Transverse colon (tissue), 4 donors: ENCODE measurements around the gene KYNU. TPM values are rescaled to one million over a fixed set of nuclear protein-coding genes. Genes with fewer than 3 reads are reported as not detected.

Experiments
- DNase-seq: peaks from one replicate; pipeline ENCODE4 v3.0.0-alpha.2; 2019
- H3K27ac ChIP-seq, 4 donors: fragments of 200-600 bp; sonication (generic); 2 replicates each; pipeline ENCODE4 v1.5.1; 2016 to 2018; ENCODE audit warnings: inconsistent platforms in 4 of 4
- H3K27me3 ChIP-seq: fragments of 200-600 bp; sonication (generic); 2 replicates; pipeline ENCODE4 v1.5.1; 2017; ENCODE audit warnings: inconsistent platforms
- H3K36me3 ChIP-seq, 4 donors: fragments of 200-600 bp; sonication (generic); 2 replicates each; pipeline ENCODE4 v1.5.1; 2017 to 2019; ENCODE audit warnings: inconsistent platforms in 4 of 4
- H3K4me1 ChIP-seq, 4 donors: fragments of 200-600 bp; sonication (generic); 2 replicates each; pipeline ENCODE4 v1.5.1; 2017 to 2020; ENCODE audit warnings: inconsistent platforms in 4 of 4
- H3K4me3 ChIP-seq, 4 donors: fragments of 200-600 bp; sonication (generic); 1 replicate in 1 of 4; 2 replicates in 3 of 4; pipeline versions ENCODE4 v1.5.1 to v1.6.1; 2017 to 2019; ENCODE audit warnings: inconsistent platforms in 4 of 4
- H3K9me3 ChIP-seq, 2 donors: fragments of 200-600 bp; sonication (generic); 2 replicates each; pipeline ENCODE4 v1.5.1; 2017 to 2019; ENCODE audit warnings: inconsistent platforms in 2 of 2
- CTCF ChIP-seq, 5 experiments: fragments of 200-600 bp in 3 of 5; fragments of 450-650 bp in 2 of 5; sonication (generic) in 3 of 5; IDR thresholded peaks; 1 replicate in 2 of 5; 2 replicates in 3 of 5; pipeline ENCODE4 v1.5.1; 2016 to 2017; ENCODE audit warnings: antibody characterized with exemption in 5 of 5, inconsistent platforms in 3 of 5, mild to moderate bottlenecking in 2 of 5, moderate library complexity in 1 of 5
- EP300 ChIP-seq: sonication (generic); formaldehyde crosslinking; IDR thresholded peaks from one replicate; pipeline ENCODE4 v1.6.1; 2017; ENCODE audit warnings: antibody characterized with exemption, low read depth
- POLR2A ChIP-seq: fragments of 450-650 bp; IDR thresholded peaks from one replicate; pipeline ENCODE4 v1.6.1; 2016; ENCODE audit warnings: antibody characterized with exemption, mild to moderate bottlenecking, moderate library complexity
- POLR2AphosphoS5 ChIP-seq, 3 donors: sonication (generic); formaldehyde crosslinking; IDR thresholded peaks; one replicate each; pipeline ENCODE4 v1.6.1; 2016; ENCODE audit warnings: antibody characterized with exemption in 3 of 3
- WGBS, 2 donors: methylation state at CpG; one replicate each; pipeline ENCODE4 v1.1.5; 2018; ENCODE audit warnings: low coverage in 1 of 2; 5-methylcytosine and 5-hydroxymethylcytosine counted together
- in situ Hi-C, 4 donors: fragments of 200-750 bp; cut with MboI; loops; one replicate each; pipeline versions ENCODE4 v1.15.0 to v1.15.1; 2017; ENCODE audit warnings: low sequenced_read_pairs in 3 of 4, low pct_ligation_motif_present in 1 of 4, low pct_unique_long_range_greater_than_20kb in 1 of 4
- intact Hi-C: fragments of 100-400 bp; cut with DNase I; formaldehyde crosslinking; loops from one replicate; pipeline ENCODE4 v1.15.1; 2023; ENCODE audit warnings: low total_unique reads
- total RNA-seq, 4 donors: library from RNA; depleted of rRNA; stranded (reverse); fragments of >200 nt; gene quantifications; one replicate each; pipeline ENCODE4 v1.1.0, GENCODE V29; 2016

Gene KYNU
- total RNA-seq, 4 donors from 2014 or later: 1.2 to 4.6 TPM; not detected in 2

GRCh38 chr2:142983174-142983573, 105.7 kb downstream of the KYNU start:
- in situ Hi-C loops: loop anchor here in 2 of 4 donors (25.0 kb wide), 1 partner anchor 296 kb away; no protein-coding TSS in a partner anchor
- 85 to 88% methylated on average over 1 of the region's 1 CpG for WGBS, 2 donors
- H3K4me3 ChIP-seq: no peak overlapping the region

GRCh38 chr2:142984657-142985056, 107.2 kb downstream of the KYNU start:
- Histone ChIP-seq H3K36me3 (no peaks in the 10 kb centered on the region), H3K4me1 (no peaks in the 10 kb centered on the region), H3K4me3 (no peak overlapping the region), H3K27ac (no peak overlapping the region), H3K27me3 (no peaks in the 10 kb centered on the region), H3K9me3 (no peaks in the 10 kb centered on the region)
- intact Hi-C loops (no loop called here), in situ Hi-C loops (loop anchor here in 2 of 4 donors (25.0 kb wide), 1 partner anchor 297 kb away; no protein-coding TSS in a partner anchor)
- 93 to 94% methylated on average over 2 of the region's 2 CpGs for WGBS, 2 donors
- no peak for DNase-seq
- TF ChIP-seq POLR2AphosphoS5 (IDR thresholded peaks at IDR 0.05) (no peak), EP300 (no peak), POLR2A (no peak), CTCF (IDR thresholded peaks at IDR 0.05) (no peak)

More at GRCh38 chr2:142983174-142983573, 105.7 kb downstream of the KYNU start:
- no peak for TF ChIP-seq POLR2AphosphoS5 (IDR thresholded peaks at IDR 0.05)
- no peak for TF ChIP-seq POLR2A
- no peak for TF ChIP-seq EP300
- no peak for TF ChIP-seq CTCF (IDR thresholded peaks at IDR 0.05)
- intact Hi-C loops: no loop called here
- Histone ChIP-seq H3K4me1 (no peaks in the 10 kb centered on the region), H3K27ac (no peak overlapping the region), H3K36me3 (no peaks in the 10 kb centered on the region), H3K27me3 (no peaks in the 10 kb centered on the region), H3K9me3 (no peaks in the 10 kb centered on the region)
- DNase-seq: no peak

- Histone ChIP-seq H3K4me3 (no peak overlapping the region), H3K36me3 (no peaks in the 10 kb centered on the region), H3K27ac (no peak overlapping the region), H3K9me3 (no peaks in the 10 kb centered on the region), H3K27me3 (no peaks in the 10 kb centered on the region), H3K4me1 (no peaks in the 10 kb centered on the region)
- 93 to 94% methylated on average over 2 of the region's 2 CpGs for WGBS, 2 donors
- in situ Hi-C loops (loop anchor here in 2 of 4 donors (25.0 kb wide), 1 partner anchor 300 kb away; no protein-coding TSS in a partner anchor), intact Hi-C loops (no loop called here)
- DNase-seq: no peak
- no peak for TF ChIP-seq POLR2A
- TF ChIP-seq CTCF (IDR thresholded peaks at IDR 0.05): no peak
- TF ChIP-seq POLR2AphosphoS5 (IDR thresholded peaks at IDR 0.05): no peak
- no peak for TF ChIP-seq EP300
Observed at GRCh38 chr2:142987044-142987443, 109.6 kb downstream of the KYNU start.

GRCh38 chr2:142989273-142990204, 112.1 kb downstream of the KYNU start:
- H3K27ac ChIP-seq: no peak overlapping the region
- no peaks in the 10 kb centered on the region for H3K27me3 ChIP-seq
- in situ Hi-C loops: loop anchor here in 2 of 4 donors (25.0 kb wide), 1 partner anchor 302 kb away; no protein-coding TSS in a partner anchor
- 36 to 38% methylated on average over 5 of the region's 5 CpGs for WGBS, 2 donors
- no peak overlapping the region for H3K4me3 ChIP-seq
- no peak for DNase-seq
- H3K9me3 ChIP-seq: no peaks in the 10 kb centered on the region
- H3K36me3 ChIP-seq: no peaks in the 10 kb centered on the region
- no peak for TF ChIP-seq POLR2AphosphoS5 (IDR thresholded peaks at IDR 0.05)
- TF ChIP-seq EP300: no peak
- TF ChIP-seq POLR2A: no peak
- TF ChIP-seq CTCF (IDR thresholded peaks at IDR 0.05): peak; percentile 19 to 54 (median 46)
- intact Hi-C loops: no loop called here
- no peaks in the 10 kb centered on the region for H3K4me1 ChIP-seq
